Activated naive CD4-positive, alpha-beta T cell treated with anti-CD3 and anti-CD28 coated beads, Interleukin-2, amount 50 U/mL, for 72 hours (primary cell): ENCODE measurements around the gene GLP2R. TPM values are rescaled to one million over a fixed set of nuclear protein-coding genes. Genes with fewer than 3 reads are reported as not detected.

Experiments
- ATAC-seq, 2 donors: fragments of 150-1000 bp; cut with Tn5 transposase; 2 replicates each; pipeline ENCODE4 v1.10.0; 2021; ENCODE audit warnings: mild to moderate bottlenecking in 2 of 2, moderate library complexity in 2 of 2
- DNase-seq, 2 donors: peaks; one replicate each; pipeline ENCODE4 v3.0.0; 2021 to 2022; ENCODE audit warnings: low spot score in 2 of 2
- H3K27ac Mint-ChIP-seq, 2 donors: one replicate each; pipeline ENCODE4 v1.8.0; 2022; ENCODE audit warnings: mild to moderate bottlenecking in 2 of 2, mixed read lengths in 2 of 2
- H3K36me3 Mint-ChIP-seq, 2 donors: one replicate each; pipeline ENCODE4 v1.8.0; 2022; ENCODE audit warnings: mixed read lengths in 2 of 2
- H3K9me3 Mint-ChIP-seq, 2 donors: one replicate each; pipeline ENCODE4 v1.8.0; 2022; ENCODE audit warnings: mixed read lengths in 2 of 2
- total RNA-seq, 2 donors: library from RNA; stranded (reverse); gene quantifications; one replicate each; pipeline ENCODE4 v1.2.3, GENCODE V29; 2022

GLP2R gene
- total RNA-seq, 2 donors from 2014 or later: not detected

GRCh38 chr17:9874722-9875121 is 49.0 kb downstream of the GLP2R start:
- no peak for ATAC-seq

DNA sequence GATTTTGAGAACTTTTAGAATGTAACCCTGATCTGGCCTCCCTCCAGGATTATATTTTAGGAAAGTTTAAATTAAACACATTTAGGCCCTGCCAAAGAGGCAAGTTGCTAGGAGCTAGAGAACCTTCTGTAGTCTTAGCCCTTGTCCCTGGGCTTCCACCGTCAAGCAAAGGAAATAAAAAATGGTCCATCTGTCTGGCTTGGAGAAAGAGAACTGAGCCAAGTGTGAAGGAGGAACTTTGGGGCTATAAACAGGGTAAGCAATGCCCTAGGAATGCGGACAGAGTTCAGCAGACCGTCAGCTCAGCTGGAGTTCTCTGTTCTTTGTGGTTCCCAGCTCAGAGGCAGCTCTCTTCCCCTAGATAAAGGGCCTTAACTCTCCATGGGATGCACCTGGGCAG is 49.7 kb downstream of the GLP2R start:
- no peak for ATAC-seq
- no peak for DNase-seq
- Mint-ChIP-seq H3K27ac (no peak overlapping the region), H3K9me3 (no peaks in the 10 kb centered on the region), H3K36me3 (peaks cover 0 to 4% of the 10 kb centered on the region in 2 donors)

More at GRCh38 chr17:9874722-9875121, 49.0 kb downstream of the GLP2R start:
- Mint-ChIP-seq H3K27ac (no peak overlapping the region), H3K36me3 (peaks cover 0 to 2% of the 10 kb centered on the region in 2 donors), H3K9me3 (no peaks in the 10 kb centered on the region)
- DNase-seq: no peak

DNA sequence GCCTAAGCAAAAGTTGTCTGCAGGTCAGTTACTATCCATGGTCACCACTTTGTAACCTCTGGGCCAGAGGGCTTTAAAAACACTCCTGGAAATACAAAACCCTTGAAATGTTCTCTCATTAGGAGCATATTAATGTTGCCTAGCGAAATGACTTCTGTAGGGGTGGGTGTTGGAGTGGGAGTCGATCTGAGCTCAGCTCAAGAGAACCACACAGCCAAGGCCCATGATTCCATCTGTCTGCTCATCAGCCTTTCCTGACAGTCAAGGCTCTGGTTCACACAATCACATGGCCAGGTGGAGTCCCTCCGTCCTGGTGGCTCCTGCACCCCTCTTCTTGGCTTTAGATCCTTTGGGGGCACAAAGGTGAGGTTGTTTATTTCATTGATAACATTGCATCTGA is 52.6 kb downstream of the GLP2R start:
- Mint-ChIP-seq H3K9me3 (peaks cover 11 to 13% of the 10 kb centered on the region in 2 donors), H3K27ac (no peak overlapping the region), H3K36me3 (peaks cover 5 to 15% of the 10 kb centered on the region in 2 donors)
- no peak for DNase-seq
- no peak for ATAC-seq

- H3K36me3 Mint-ChIP-seq: peaks cover 7 to 15% of the 10 kb centered on the region in 2 donors
- ATAC-seq (no peak), DNase-seq (no peak)
- H3K9me3 Mint-ChIP-seq: peaks cover 15 to 17% of the 10 kb centered on the region in 2 donors
- no peak overlapping the region for H3K27ac Mint-ChIP-seq
Measured at GRCh38 chr17:9878786-9879525, 53.2 kb downstream of the GLP2R start.

DNA sequence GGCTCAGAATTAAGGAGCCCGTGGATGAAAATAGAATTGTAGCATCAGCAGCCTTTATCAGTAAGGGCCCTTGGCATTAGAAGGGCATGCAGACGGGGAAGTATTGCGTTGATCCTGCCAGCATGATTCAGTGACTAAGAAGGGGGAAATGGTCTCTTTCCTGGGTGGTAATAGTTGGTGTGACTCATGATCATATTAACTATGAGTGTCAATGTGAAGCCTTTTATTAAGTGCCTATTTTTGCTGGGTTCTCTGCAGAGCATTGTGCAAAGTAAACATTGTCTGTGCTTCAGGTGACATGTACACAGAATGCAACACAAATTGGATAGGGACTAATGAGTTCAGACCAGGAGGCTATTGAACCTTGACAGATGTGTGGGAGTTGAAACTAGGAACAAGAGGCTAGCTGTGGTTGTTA is 54.9 kb downstream of the GLP2R start:
- ATAC-seq: no peak
- H3K36me3 Mint-ChIP-seq: peaks cover 7 to 15% of the 10 kb centered on the region in 2 donors
- no peak for DNase-seq
- H3K9me3 Mint-ChIP-seq: peaks cover 17 to 19% of the 10 kb centered on the region in 2 donors
- H3K27ac Mint-ChIP-seq: no peak overlapping the region

GRCh38 chr17:9883451-9883850 is 57.7 kb downstream of the GLP2R start:
- no peak for ATAC-seq
- no peak overlapping the region for H3K27ac Mint-ChIP-seq
- H3K36me3 Mint-ChIP-seq: peaks cover 7 to 15% of the 10 kb centered on the region in 2 donors
- peaks cover 17 to 20% of the 10 kb centered on the region in 2 donors for H3K9me3 Mint-ChIP-seq
- DNase-seq: no peak

DNA sequence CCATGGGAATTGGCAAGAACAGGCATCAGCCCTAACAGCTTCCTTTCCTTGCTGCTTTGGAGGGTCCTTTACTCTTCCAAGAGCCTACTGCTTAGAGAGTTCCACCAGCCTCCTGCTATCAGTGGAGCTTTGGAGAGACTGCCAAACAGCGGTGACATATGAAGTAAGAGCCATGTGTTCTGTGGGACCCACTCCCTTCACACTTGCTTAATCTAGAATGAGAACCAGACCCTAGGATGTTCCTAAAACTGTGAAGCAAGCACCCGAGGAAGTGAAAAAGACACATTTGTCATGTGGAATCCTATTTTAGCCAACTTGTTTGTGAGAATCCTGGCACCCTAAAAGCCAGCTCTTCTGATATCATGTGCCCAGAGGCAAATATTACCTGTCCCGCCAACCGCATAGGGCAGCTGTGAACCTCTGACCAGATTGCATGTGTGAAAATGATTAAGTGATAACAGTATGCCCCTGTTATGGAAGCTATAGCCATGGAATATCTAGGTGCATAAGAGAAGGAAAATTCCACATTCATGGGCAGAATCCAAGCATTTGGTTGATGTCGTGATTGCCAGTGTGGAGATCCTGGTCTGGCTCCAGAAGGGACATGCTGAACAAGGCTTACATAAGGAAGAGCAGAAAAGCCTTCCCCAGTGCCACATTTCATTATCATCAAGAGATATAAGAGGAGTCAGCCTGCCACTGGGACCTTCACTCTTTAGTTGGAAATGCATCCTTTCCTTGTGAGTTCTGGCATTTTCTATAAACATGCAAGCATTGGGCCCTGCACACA is 60.6 kb downstream of the GLP2R start:
- no peak for DNase-seq
- Mint-ChIP-seq H3K9me3 (peaks cover 20% of the 10 kb centered on the region in 2 donors), H3K27ac (no peak overlapping the region), H3K36me3 (peaks cover 7 to 11% of the 10 kb centered on the region in 2 donors)
- no peak for ATAC-seq

DNA sequence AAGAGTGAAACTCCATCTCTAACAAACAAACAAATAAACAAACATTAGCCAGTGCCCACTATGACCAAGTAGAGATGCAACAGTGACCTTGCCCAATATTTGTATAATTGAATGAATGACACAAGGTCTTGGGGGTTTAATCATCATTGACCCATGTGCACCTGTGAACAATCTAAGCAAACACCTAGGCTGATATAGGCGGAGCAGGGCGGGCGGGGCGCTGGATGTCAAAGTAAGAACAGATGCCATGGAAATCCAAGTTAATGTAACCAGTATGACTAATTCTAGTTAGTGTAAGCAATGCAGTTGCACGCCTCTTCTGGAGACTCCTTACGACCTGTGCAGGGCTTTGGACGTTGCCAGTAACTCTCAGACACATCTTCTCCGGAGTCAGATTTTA is 61.8 kb downstream of the GLP2R start:
- ATAC-seq: no peak
- Mint-ChIP-seq H3K27ac (no peak overlapping the region), H3K9me3 (peaks cover 11 to 14% of the 10 kb centered on the region in 2 donors), H3K36me3 (peaks cover under 1 to 7% of the 10 kb centered on the region in 2 donors)
- no peak for DNase-seq

DNA sequence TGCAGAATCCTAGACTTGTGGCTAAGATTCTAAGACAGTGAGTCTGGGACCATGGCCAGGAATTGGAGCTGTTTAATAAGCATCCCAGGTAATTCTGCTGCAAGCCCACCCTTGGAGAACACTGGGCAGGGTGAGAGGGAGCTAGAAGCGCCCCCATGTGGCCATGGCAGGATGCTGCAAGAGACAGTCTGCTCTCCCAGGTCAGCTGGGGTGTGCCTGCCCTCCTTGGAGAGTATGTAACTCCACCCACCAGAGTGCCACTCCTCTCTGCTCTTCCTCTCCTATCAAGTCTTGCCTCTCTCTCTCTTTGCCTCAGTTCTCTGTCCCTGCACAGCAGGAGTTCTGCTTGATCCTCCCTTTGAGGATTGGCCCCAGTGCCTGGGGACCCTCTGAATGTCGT is 64.4 kb downstream of the GLP2R start:
- no peak overlapping the region for H3K27ac Mint-ChIP-seq
- peak in 1 of 2 donors; percentile 64 for ATAC-seq

GRCh38 chr17:9893411-9894012 is 67.8 kb downstream of the GLP2R start:
- H3K27ac Mint-ChIP-seq: no peak overlapping the region
- ATAC-seq: no peak
- H3K9me3 Mint-ChIP-seq: peaks cover 0 to 3% of the 10 kb centered on the region in 2 donors
- H3K36me3 Mint-ChIP-seq: no peaks in the 10 kb centered on the region
- no peak for DNase-seq

More for the DNA sequence above, 64.4 kb downstream of the GLP2R start:
- Mint-ChIP-seq H3K36me3 (no peaks in the 10 kb centered on the region), H3K9me3 (peaks cover 3 to 5% of the 10 kb centered on the region in 2 donors)
- DNase-seq: peak in 1 of 2 donors; percentile 31

DNA sequence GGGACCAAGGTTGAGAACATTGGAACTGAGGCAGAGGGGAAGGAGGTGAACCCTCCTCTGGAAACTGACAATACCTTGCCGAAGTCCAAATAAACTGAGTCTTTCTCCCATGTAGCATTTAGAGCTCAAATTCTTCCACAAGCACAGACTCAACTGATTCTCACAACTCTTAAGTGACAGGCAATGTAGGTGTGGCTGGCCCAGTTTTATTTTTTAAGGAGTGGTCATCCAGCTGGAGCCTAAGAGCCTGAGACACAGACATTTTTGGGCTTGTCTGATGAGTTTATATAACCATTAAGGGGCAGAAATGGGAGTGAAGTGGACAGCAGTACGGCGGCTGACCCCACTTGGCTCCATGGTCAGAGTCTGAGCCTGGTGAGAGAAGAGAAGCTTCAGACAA is 68.5 kb downstream of the GLP2R start:
- DNase-seq: no peak
- no peaks in the 10 kb centered on the region for H3K36me3 Mint-ChIP-seq
- H3K27ac Mint-ChIP-seq: no peak overlapping the region
- no peak for ATAC-seq
- H3K9me3 Mint-ChIP-seq: peaks cover 0 to 3% of the 10 kb centered on the region in 2 donors

GRCh38 chr17:9895923-9896322 is 70.2 kb downstream of the GLP2R start:
- Mint-ChIP-seq H3K27ac (no peak overlapping the region), H3K36me3 (no peaks in the 10 kb centered on the region), H3K9me3 (no peaks in the 10 kb centered on the region)
- DNase-seq: no peak
- no peak for ATAC-seq

- no peaks in the 10 kb centered on the region for H3K9me3 Mint-ChIP-seq
- no peaks in the 10 kb centered on the region for H3K36me3 Mint-ChIP-seq
- ATAC-seq (no peak), DNase-seq (no peak)
- no peak overlapping the region for H3K27ac Mint-ChIP-seq
Measured at GRCh38 chr17:9897372-9897968, 71.7 kb downstream of the GLP2R start.

DNA sequence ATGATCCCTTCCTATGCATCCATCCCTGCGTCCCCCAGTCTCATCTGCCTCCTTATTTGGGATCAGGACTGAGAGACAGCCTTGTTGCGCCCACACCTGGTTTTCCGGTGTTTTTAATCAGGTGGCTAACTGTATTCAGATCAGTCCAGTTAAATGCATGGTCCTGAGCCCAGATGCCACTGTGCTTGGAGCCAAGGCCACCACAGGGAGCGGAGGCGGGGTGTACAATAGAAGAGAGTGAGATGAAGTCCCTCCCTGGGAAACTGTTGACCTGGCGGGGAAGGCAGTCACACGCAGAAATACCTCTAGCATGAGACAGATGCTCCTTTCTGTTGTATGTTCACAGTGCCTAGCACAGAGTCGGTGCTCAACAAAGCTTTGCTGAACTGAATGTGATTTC is 73.1 kb downstream of the GLP2R start:
- Mint-ChIP-seq H3K27ac (no peak overlapping the region), H3K9me3 (no peaks in the 10 kb centered on the region), H3K36me3 (no peaks in the 10 kb centered on the region)
- no peak for ATAC-seq
- no peak for DNase-seq

GRCh38 chr17:9899280-9900043 is 73.7 kb downstream of the GLP2R start:
- ATAC-seq (no peak), DNase-seq (no peak)
- no peak overlapping the region for H3K27ac Mint-ChIP-seq
- no peaks in the 10 kb centered on the region for H3K9me3 Mint-ChIP-seq
- H3K36me3 Mint-ChIP-seq: no peaks in the 10 kb centered on the region

GRCh38 chr17:9900044-9900594 is 74.4 kb downstream of the GLP2R start:
- Mint-ChIP-seq H3K36me3 (no peaks in the 10 kb centered on the region), H3K9me3 (no peaks in the 10 kb centered on the region), H3K27ac (no peak overlapping the region)
- DNase-seq (no peak), ATAC-seq (no peak)
